Measurements from ENCODE around the gene DDX41.

DNA sequence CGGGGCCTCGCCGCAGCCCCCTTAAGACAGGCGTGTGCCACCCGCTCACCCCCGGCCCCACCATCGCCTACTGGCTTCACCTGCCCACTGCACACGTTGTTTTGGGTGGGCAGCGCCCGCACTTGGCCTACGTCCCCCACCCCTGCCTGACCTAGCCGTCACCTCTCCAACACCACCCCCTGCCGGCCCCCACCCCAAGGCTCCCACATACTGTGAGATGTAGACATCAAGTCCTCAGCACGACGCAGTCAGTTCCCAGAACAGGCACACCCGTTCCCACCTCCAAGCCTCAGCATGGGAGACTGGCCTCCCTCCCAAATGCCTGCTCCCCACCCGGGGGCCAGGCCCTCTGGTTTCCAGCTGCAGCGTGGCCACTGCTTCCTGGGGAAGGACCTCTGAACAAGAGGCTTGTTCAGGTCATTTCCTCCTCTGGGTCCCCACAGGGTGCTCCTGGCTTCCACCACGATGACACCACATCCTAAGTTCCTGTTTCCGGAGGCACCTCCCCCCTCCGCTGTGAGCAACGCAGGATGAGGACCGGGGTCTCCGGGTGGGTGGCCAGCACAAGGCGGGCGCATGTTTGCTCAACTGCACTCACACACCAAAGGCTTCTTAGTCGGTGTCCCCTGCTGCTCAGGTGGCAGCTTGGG, 54.6 kb downstream of the DDX41 start:
- TF ChIP-seq, protein P1, sequence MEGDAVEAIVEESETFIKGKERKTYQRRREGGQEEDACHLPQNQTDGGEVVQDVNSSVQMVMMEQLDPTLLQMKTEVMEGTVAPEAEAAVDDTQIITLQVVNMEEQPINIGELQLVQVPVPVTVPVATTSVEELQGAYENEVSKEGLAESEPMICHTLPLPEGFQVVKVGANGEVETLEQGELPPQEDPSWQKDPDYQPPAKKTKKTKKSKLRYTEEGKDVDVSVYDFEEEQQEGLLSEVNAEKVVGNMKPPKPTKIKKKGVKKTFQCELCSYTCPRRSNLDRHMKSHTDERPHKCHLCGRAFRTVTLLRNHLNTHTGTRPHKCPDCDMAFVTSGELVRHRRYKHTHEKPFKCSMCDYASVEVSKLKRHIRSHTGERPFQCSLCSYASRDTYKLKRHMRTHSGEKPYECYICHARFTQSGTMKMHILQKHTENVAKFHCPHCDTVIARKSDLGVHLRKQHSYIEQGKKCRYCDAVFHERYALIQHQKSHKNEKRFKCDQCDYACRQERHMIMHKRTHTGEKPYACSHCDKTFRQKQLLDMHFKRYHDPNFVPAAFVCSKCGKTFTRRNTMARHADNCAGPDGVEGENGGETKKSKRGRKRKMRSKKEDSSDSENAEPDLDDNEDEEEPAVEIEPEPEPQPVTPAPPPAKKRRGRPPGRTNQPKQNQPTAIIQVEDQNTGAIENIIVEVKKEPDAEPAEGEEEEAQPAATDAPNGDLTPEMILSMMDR (conservative IDR thresholded peaks at IDR 0.05; ENCODE audit: low read length) = no peak
- TF ChIP-seq EZH2phosphoT487 (IDR thresholded peaks at IDR 0.05; ENCODE audit: borderline replicate concordance) = no peak
